Activated CD8-positive, alpha-beta memory T cell treated with anti-CD3 and anti-CD28 coated beads for 1 hour (primary cell): Measurements from ENCODE around the gene CALN1.
"Not testable (repeated sequence)": the region's sequence is repeated elsewhere in the genome, so short reads cannot be mapped to it uniquely, and the experiment has no call there.

ENCODE experiments used
- DNase-seq, 2 donors: peaks; one replicate each; pipeline ENCODE4 v3.0.0-alpha.2; 2020; ENCODE audit warnings: low read depth in 1 of 2; ENCODE audit errors: extremely low read depth in 1 of 2

The CALN1 gene

DNA sequence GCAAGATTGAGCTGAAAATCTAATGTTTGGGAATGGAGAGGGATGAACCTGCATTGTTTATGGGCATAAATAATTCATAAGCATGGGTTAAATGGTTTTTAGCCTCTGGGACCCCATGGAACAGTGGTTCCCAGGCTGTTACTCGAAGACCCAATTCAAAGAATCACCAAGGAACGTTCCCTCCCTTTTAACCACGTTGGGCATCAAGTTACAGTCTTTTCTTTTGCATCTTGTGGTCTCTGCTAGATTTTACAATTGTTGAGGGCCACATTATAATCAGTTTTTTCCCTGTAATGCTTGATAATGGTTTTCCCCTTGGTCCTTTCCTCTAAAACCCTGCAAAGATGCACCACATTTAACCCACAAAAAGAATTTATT, 2.5 kb downstream of the CALN1 start:
- DNase-seq, result no peak

DNA sequence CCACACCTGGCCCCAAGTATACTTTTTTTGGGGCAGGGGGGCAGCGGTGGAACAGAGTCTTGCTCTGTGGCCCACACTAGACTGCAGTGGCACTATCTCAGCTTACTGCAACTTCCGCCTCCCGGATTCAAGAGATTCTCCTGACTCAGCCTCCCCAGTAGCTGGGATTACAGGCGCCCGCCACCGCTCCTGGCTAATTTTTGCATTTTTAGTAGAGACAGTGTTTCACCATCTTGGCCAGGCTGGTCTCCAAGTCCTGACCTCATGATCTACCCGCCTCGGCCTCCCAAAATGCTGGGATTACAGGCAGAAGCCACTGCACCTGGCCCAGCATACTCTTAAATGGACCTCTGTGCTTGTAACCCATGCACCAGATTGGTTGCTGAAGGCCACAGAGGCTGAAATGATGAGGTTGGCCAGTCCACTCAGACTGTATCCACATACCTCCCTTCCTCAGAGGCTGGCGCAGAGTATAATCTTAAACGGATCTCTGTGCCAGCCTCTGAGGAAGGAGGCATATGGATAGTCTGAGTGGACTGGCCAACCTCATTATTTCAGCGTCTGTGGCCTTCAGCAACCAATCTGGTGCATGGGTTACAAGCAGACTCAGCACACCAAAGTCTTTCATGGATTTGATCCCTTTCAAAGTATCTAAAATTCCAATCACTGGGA, 3.0 kb downstream of the CALN1 start:
- DNase-seq, result no peak

DNA sequence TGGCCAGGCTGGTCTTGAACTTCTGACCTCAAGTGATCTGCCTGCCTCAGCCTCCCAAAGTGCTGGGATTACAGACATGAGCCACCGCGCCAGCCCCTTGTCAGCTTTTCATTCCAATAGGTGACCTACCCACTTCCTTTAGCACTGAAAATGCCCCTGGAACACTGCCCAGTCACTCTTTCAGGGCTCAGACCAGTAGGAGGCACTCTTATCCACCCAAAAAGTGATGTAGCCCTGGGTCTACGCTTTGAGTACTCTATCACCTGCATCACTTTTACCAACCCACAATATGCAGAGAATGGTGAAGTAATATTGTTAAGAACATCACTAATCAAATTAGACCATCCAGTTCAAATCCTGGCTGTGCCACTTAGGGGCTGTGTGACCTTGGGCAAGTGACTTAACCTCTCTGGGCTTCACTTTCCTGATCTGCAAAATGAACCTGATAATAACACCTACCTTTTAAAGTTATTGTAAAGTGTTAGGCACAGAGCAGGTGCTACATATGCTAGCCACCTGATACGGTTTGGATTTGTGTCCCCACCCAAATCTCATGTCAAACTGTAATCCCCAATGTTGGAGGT, 5.2 kb downstream of the CALN1 start:
- DNase-seq, result no peak

DNA sequence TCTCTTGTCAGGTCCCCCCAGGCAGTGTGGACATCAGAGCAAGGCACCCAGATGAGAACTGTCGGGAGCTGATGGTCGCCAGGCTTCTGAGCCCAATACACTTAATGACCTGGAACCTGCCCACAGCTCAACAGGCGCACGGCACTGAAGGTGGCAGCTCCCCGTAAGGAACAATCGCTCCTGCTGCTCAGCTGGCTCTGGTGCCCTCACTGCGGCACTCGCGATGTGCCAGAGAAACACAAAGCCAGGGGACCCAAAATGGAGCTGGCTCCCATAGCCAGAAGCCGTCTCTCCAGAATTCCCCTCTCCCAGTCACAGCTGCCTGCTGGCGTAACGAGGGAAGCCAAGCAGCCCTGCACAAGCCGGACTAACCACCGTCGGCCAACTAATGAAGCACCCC, 6.3 kb downstream of the CALN1 start:
- no peak for DNase-seq

DNA sequence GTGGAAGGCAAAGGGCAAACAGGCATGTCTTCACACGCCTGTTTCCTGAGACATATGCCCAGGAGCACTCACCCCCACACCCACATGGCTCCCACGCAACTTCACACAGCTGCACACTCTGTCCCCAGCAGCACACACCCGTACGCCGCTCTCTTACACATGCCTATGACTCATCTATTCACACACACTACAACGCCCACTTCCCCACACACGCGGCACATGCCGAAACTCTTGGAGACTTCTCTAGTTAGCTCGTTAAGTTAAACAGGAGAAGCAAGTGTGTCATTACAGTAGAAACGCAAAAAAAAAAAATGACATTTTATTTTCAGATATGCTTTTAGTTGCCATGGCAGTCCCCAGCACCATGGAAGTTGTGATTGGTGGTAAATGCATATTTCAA, 6.7 kb downstream of the CALN1 start:
- DNase-seq, result no peak

DNA sequence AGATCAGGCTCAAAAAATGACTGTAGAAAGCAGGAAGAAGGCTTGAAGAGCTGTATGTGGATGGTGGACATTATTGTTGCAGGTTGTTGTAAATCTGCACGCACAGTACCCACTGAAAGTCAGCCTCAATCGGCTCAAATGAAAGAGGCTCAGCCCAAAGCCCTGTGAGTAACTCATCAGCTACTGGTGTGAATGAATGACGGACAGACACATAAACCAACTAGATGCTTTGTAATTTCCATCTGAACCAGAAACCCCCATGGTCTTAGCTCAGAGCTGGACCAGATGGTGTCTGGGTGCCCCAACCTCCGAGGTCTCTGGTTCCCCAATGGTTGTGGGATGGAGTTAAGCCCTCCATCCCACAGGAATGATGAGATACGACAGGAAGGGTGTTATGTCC, 7.4 kb downstream of the CALN1 start:
- DNase-seq, result no peak

DNA sequence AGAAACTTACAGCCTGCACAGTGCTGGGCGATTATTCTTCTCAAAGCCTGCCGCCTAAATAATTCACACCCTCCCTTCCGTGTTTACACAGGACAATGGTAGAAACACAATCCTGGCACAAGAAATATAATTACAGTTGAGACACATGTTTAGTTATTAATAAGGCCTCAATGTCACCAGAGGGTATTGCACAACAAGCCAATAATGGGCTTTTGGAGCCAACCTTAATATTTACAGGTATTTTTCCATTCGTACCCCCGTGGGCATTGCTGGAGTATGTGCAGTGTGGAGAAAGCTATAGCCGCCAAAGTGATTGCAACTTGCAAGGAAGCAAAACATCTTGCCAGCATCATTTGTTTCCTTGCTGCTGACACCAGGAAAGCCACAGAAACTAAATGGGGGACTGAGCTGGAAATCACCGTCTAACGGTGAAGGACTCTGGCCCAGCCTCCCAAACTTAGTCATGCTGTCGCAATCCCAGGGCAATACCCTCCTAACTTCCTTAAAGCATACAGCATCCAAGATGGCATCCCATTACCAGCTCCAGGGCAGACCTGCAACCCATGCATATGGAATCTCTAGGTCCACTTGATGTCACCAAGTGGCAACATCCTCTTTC, 8.6 kb downstream of the CALN1 start:
- DNase-seq, result no peak

DNA sequence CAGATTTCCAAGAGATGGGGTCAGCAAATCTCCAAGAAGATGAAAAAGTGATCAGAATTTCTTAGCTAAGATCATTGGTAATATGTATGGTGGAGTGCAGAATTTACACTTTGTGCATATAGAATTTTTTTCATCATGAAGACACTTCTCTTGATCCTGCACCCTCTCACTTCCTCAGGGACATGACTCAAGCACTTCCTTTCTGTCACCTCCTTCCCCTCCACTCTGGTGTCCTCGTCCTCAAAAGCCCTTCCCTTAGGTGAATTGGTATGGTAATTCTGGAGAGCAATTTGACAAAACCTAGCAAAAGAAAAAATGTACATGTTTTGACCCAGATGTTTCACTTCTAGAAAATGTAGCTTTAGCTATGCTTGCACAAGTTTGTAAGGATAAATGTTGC, 18.1 kb downstream of the CALN1 start:
- no peak for DNase-seq

DNA sequence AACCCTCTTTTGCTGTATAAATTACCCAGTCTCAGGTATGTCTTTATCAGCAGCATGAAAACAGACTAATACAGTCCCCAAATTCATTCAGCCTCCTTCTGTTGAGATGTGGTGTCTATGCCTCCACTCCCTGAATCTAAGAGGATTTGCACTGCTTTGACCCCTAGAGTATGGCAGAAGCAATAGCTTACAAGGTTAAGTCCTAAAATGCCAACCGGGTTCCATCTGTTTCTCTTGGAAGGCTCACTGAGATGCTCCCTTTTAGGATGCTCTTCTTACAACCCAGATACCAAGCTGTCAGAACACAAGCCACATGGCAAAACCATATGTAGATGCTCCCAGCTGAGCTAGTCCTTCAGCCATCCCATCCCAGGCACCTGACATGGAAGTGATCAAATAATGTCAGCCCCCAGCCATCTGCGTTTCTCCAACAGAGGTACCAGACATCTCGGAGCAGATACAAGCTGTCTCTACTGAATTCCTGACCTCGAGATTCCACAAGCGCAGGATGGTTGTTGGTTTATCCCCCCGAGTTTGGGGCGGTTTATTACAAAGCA, 20.2 kb downstream of the CALN1 start:
- no peak for DNase-seq

DNA sequence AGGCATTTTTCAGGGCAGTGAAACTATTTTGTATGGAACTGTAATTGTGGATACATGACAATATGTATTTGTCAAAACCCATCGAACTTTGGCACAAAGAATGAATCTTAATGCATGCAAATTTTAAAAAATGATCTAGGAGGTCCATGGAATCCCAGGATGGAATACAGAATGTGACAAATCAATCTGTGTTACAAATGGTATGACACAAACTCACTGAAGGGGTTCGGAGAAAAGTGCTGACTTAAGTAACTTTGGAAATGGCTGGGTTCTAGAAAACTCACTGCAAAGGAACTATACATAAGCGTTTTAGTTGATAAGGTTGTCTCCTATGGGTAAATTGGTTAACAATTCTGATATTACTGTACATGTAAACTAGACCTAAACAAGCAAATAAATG, 26.0 kb downstream of the CALN1 start:
- DNase-seq, result no peak

DNA sequence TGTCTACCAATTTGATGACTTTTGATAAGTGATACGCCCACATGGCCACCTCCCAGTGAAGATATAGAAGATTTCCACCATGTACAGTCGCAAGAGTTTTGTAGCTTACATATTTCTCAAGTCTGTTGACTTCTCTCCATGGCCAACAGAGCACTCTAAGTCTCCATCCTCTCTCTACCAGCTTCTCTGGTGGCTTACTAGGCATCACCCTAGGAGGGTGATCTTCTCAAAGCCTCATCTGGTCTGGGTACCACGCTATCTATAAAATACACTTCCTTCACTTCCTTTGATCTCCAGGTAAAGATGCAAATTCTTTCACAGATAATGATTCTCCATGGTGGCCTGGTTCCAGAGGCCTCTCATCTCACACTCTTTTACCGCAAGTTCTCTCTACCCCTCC, 49.9 kb downstream of the CALN1 start:
- no peak for DNase-seq

DNA sequence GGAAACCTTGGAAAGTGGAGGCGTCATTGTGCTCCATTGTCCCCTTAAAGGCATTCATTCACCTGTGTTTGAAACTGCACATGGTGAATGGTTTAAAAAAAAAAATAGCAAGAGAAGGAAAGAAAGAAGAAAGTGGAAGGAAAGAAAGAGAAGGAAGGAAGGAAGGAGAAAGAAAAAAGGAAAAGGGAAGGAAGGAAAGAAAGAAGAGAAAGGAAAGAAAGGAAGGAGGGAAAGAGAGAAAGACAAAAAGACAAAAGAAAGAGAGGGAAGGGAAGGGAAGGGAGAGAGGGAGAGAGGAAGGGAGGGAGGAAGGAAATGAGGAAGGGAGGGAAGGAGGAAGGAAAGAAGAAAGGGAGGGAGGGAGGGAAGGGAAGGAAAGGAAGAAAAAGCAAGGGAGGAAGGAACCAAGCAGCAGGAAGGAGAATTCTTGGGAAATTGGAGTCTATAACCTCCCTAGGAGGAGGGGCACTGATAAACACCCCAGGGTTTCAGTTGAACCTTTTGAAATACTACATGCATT, 66.9 kb downstream of the CALN1 start:
- no peak for DNase-seq

DNA sequence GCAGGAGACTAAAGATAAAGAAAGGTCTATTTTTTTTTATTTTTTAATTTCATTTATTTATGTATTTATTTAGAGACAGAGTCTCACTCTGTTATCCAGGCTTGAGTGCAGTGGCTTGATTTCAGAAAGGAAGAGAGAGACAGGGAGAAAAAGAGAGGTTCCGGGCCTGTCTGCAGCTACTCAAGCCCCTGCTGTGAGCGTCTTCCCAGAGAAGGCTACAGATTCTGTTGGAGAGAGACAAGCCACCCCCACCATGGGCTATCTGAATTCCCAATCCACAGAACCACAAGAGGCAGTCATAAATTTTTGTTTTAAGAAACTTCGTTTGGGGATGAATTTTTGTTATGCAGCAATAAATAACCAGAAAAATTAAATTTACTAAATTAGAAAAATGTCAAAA, 68.1 kb downstream of the CALN1 start:
- no peak for DNase-seq

DNA sequence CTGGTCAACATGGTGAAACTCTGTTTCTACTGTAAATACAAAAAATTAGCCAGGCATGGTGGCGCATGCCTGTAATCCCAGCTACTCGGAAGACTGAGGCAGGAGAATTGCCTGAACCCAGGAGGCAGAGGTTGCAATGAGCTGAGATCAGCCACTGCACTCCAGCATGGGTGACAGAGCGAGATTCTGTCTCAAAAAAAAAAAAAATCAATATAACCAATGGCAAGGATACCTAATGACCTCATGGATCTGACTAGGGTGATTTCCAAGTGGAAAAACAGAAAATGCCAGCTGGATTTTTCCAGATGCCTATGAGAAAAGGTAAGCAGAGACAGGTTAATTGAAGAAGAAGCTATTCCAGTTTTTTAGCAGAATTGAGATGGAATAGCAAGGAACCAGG, 68.8 kb downstream of the CALN1 start:
- not testable (repeated sequence) for DNase-seq

DNA sequence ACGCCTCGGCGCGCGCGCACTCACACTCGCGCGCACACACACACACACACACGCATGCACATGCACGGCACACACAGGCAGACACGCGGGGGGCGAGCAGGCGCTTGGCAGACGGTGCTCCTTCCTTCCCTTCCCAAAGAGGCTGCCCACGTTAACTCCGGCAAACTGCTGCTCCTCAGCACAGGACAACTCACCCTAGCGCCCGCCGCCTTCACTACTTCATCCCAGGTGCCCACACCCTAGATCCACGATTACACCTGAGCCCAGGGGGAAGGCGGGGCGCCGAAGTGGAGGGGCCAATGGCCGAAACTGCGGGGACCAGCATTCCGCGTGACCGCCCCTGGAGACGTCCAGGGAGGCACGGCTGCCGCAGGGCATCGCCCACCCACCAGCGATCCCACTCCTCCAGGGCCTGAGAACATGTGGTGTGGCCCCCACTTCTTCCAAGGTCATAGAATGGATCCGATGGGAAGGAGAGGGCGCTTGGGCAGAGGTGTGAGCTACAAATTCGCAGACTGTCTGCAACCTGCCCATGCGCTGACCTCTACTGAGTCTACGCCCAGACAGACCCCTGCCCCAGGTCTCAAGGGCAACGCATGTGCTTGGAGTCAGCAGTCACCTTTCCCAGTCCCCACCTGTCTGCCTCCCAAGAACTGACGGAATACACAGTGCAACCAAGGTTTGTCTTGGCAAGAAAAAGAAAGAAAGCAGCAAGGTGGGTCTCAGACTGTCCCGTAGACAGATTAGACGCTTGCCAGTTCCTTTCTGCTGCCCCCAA, 74.6 kb downstream of the CALN1 start:
- DNase-seq, result no peak

DNA sequence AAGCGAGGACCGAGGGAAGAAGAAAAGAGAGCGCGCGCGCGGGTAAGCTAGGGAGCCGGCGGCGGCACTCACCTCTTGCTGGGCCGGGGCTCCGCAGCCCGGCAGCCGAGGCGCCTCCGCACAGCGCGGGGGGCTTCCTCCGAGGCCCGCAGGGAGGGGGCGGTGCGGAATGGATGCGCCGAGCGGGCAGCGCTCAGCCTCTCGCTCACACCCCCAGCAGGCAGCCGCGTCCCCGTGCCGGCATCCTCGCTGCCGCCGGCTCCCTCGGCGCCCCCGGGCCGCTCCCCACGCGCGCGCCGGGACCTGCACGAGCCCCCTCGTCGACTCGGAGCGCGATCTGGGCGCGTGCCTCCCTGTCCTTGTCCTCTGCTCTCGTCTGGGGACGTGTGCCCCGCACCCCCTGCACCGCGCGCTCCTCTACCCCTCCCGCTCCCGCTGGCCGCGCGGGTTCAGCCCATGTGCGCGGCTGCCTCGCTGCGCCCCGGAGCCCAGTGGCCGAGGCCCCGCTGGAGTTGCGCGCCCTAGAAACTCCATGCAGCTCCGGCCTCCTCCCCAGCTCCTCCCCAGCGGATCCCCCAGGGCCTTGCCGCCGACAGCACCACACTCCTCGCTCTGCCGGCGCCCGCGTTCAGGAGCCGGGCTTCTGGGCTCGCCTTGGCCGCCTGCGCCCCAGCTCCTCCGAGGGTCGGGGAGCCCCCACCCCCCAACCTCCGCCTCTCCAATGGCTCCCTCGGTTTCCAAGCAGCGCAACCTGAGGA, 75.3 kb downstream of the CALN1 start:
- no peak for DNase-seq

DNA sequence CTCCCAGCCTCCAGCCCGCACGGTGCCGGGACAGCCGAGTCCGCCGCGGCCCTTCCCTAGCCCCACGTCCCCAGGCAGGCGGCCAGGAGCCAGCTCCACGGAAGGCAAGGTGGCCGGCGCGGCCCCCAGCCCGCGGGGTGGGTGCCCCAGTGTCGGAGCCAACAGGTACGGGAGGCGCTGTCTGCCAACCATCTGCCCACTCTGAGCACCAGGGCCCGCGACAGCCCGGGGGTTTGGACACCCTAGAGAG, 75.8 kb downstream of the CALN1 start:
- DNase-seq, result no peak

DNA sequence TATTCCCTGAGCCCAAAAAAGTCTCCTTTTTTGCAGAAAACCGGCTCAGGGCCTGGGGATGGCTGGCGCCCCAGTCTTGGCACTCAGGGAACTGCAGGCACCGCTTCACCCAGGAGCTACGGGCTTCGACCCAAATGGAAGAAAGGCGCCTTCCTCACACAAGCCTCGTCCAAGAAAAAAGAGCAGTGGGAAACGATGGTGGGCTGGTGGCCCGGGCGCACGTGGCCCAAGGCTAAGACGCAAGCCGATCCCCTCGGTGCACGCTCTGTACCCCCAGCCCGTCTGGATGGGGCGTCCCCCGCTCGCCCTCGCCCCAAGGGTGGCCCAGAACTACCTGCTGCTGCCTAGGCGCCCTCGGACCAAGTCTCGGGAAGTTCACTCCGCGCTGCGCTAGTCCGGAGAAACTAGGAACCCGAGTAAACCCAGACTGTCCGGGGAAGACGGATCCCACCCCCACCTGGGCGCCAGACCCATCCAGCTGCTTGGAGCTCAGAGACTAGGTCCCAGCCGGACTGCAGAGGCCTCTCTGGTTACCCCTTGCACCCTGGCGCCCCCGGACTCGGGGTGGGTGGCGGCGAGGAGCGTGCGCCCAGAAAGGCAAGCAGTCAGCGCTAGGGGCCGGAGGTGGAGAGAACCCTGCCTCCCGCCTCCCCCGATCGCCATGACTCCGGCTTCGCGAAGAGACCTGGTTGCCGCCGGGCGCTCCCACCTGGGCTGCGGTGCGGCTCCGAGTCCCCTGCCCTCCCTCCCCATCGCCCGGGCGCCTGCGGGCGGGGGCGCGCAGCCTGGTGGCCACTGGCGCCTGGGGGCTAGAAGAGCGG, 76.4 kb downstream of the CALN1 start:
- DNase-seq, result no peak

DNA sequence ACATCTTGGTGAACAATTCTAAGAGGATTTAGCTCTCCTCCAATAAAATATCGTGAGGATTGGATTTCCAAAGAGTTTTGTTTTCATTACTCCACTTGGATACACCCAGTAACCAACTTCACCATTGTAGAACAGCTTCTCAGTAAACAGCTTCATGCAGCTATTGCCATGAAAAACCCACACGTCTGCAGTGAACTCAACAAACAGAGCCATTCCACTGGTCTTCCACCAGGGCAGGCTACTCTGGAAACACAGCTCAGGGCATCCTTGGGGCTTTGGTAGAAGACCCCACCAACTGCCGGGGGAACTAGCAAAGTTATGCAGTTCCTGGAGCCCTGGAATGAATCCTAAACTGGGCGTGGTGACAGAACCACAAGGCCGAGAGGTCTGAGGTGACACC, 77.4 kb downstream of the CALN1 start:
- no peak for DNase-seq

DNA sequence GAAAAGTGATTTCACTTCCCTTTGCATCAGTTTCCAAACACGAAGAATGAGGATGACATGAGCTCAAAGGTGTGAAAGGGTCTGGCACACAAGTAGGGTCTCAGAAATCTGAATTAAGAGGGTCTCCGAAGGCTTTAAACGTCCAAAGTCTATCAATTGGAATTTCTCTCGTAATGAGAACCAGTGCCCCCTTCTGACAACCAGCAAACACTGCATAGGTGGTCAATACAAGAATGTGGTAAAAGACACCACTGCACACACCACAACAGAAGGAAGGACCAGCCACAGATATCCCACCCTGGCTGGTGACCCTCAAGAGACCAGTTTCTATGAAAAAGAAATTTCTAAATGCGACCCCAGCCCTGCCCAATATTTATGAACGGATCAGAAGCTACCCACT, 78.1 kb downstream of the CALN1 start:
- DNase-seq, result no peak
